Activated CD4-positive, alpha-beta memory T cell treated with anti-CD3 and anti-CD28 coated beads for 36 hours (primary cell): ENCODE data around the gene CHURC1. TPM values are rescaled to one million over a fixed set of nuclear protein-coding genes. Genes with fewer than 3 reads are reported as not detected.

ENCODE experiments used
- CTCF ChIA-PET: fragments of 350-600 bp; sonication (Branson Sonifier 250); formaldehyde crosslinking; loops from one replicate; lab custom pipeline; 2021; ENCODE audit warnings: antibody characterized with exemption, inconsistent platforms; lab: Charles Lee
- POLR2A ChIA-PET: fragments of 350-600 bp; sonication (Branson Sonifier 250); formaldehyde crosslinking; loops from one replicate; lab custom pipeline; 2021; ENCODE audit warnings: antibody characterized with exemption; lab: Charles Lee
- DNase-seq: peaks from one replicate; pipeline ENCODE4 v3.0.0-alpha.2; 2020
- H3K27ac Mint-ChIP-seq: one replicate; pipeline ENCODE4 v1.8.0; 2021; ENCODE audit warnings: mixed read lengths
- H3K27me3 Mint-ChIP-seq: one replicate; pipeline ENCODE4 v1.8.0; 2021; ENCODE audit warnings: mixed read lengths
- H3K36me3 Mint-ChIP-seq: one replicate; pipeline ENCODE4 v1.8.0; 2021; ENCODE audit warnings: mixed read lengths
- H3K4me1 Mint-ChIP-seq: one replicate; pipeline ENCODE4 v1.8.0; 2021; ENCODE audit warnings: low read depth, mixed read lengths
- H3K4me3 Mint-ChIP-seq: one replicate; pipeline ENCODE4 v1.8.0; 2021; ENCODE audit warnings: mild to moderate bottlenecking, mixed read lengths
- H3K9me3 Mint-ChIP-seq: one replicate; pipeline ENCODE4 v1.8.0; 2021; ENCODE audit warnings: mixed read lengths
- intact Hi-C: fragments of 100-400 bp; cut with micrococcal nuclease; formaldehyde crosslinking; loops from one replicate; pipeline ENCODE4 v1.15.1; 2023
- total RNA-seq, 2 experiments: library from RNA; stranded (reverse); gene quantifications; one replicate each; pipeline ENCODE4 v1.2.3, GENCODE V29; 2021

Gene CHURC1
- total RNA-seq, 2 experiments from 2014 or later = 61.7 to 62.6 TPM

GRCh38 chr14:64963611-64964010, 49.4 kb downstream of the CHURC1 start:
- no peaks in the 10 kb centered on the region for H3K36me3 Mint-ChIP-seq
- no peaks in the 10 kb centered on the region for H3K27me3 Mint-ChIP-seq
- H3K27ac Mint-ChIP-seq = no peak overlapping the region
- no peaks in the 10 kb centered on the region for H3K9me3 Mint-ChIP-seq
- ChIA-PET CTCF (no interaction called here), POLR2A (no interaction called here)
- DNase-seq = no peak
- intact Hi-C loops = no loop called here
- H3K4me3 Mint-ChIP-seq = no peak overlapping the region
- no peaks in the 10 kb centered on the region for H3K4me1 Mint-ChIP-seq

DNA sequence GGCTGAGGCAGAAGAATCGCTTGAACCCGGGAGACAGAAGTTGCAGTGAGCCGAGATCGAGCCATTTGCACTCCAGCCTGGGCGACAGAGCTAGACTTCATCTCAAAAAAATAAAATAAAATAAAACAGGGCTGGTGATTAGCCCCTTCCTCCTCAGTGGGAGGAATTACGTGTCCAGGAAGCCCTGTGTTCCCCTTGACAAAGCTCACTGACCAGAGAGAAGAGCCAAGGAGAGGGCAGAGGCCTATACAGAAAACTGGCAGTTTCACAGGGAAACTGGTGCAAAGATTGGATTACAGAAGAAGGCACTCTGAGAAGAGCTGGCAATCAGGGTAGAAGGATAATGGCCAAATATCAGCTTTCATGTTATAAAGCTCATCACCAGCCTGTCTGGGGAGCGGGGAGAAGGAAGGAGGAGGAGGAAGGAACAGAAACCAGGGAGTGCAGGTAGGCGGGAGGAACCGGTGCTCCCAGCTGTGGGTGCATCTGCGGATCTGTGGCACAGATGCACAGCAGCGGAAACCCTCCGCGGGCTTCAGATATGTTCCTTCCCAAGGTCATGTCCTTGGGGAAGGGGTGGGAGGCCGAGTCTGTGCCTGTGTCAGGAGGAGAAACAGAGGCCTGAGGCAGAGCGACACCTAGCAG, 51.2 kb downstream of the CHURC1 start:
- DNase-seq = no peak
- ChIA-PET CTCF (interaction anchor here (0.6 kb wide), 1 partner anchor 13 kb away, joined by 3 read pairs; no protein-coding TSS in a partner anchor), POLR2A (no interaction called here)
- Mint-ChIP-seq H3K4me3 (no peak overlapping the region), H3K4me1 (peaks cover 1% of the 10 kb centered on the region), H3K27me3 (no peaks in the 10 kb centered on the region), H3K27ac (no peak overlapping the region), H3K36me3 (no peaks in the 10 kb centered on the region), H3K9me3 (no peaks in the 10 kb centered on the region)
- intact Hi-C loops = no loop called here

GRCh38 chr14:64966976-64967375, 52.7 kb downstream of the CHURC1 start:
- Mint-ChIP-seq H3K9me3 (no peaks in the 10 kb centered on the region), H3K36me3 (no peaks in the 10 kb centered on the region), H3K4me1 (peaks cover 5% of the 10 kb centered on the region), H3K27ac (no peak overlapping the region), H3K27me3 (no peaks in the 10 kb centered on the region), H3K4me3 (no peak overlapping the region)
- intact Hi-C loops = no loop called here
- ChIA-PET POLR2A (no interaction called here), CTCF (interaction anchor here (0.5 kb wide), 1 partner anchor 79 kb away, joined by 3 read pairs; no protein-coding TSS in a partner anchor)
- no peak for DNase-seq

DNA sequence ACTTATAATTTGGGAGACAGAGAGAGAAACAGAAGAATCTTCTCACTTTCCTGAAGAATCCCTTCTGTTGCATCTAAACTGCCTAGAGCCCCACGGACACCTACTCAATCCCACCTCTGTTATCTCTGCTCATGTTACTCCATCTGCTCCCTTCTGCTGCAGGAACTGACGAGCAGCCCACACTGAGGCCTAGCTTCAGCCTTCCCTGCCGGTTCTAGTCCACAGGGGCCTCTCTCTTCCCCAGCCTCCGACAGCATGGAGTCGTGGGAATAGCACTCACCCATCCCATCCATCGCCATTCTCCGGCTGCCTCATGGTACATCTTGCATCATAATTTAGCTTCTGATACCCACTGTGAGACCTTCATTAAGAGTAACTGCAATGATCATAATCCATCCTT, 53.9 kb downstream of the CHURC1 start:
- H3K27me3 Mint-ChIP-seq = no peaks in the 10 kb centered on the region
- DNase-seq = no peak
- intact Hi-C loops = no loop called here
- no peaks in the 10 kb centered on the region for H3K9me3 Mint-ChIP-seq
- peaks cover 5% of the 10 kb centered on the region for H3K4me1 Mint-ChIP-seq
- CTCF ChIA-PET = interaction anchor here (0.8 kb wide), 1 partner anchor 145 kb away, joined by 3 read pairs; no protein-coding TSS in a partner anchor
- POLR2A ChIA-PET = no interaction called here
- no peak overlapping the region for H3K4me3 Mint-ChIP-seq
- H3K36me3 Mint-ChIP-seq = no peaks in the 10 kb centered on the region
- H3K27ac Mint-ChIP-seq = no peak overlapping the region

DNA sequence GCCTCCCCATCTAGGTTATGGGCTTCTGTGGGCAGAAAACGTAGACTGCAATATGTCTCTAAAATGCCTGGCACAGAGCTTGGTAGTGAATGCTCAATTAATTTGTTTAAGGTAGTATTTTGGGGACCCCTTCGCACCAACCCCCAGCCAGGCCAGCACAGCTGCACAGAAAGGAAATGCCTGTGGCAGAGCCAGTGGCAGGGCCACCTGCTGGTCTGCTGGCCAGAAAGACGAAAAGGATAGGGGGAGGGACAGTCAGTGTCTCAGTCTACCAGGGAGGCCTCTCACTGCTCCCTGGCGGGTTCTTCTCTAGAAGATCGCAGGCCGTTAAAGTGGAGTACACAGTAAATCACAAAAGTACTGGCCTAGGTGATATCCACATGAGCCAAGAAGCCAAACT, 54.4 kb downstream of the CHURC1 start:
- ChIA-PET POLR2A (no interaction called here), CTCF (interaction anchor here (0.8 kb wide), 1 partner anchor 145 kb away, joined by 3 read pairs; no protein-coding TSS in a partner anchor)
- Mint-ChIP-seq H3K27ac (no peak overlapping the region), H3K9me3 (no peaks in the 10 kb centered on the region), H3K4me3 (no peak overlapping the region), H3K36me3 (no peaks in the 10 kb centered on the region), H3K4me1 (peaks cover 5% of the 10 kb centered on the region), H3K27me3 (no peaks in the 10 kb centered on the region)
- DNase-seq = no peak
- intact Hi-C loops = no loop called here

DNA sequence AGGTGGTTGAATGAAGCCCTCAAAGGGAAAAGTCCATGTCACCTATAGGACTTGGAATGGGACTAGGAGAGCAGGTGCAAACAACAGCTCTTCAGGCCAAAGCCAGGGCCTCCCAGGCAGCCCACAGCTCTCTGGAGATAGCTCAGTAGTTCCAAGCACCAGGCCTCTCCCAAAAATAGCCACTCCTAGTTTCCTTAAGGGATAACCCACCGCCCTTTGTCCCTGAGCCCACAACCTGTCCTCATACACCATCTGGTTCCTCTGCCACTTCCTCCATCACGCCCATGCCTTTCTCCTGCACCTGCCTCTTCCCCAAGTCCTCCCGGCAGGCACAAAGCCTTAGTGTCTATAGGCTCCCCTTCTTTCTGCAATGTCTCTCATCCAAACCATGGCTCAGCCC, 55.8 kb downstream of the CHURC1 start:
- ChIA-PET POLR2A (interaction anchor here (1.2 to 1.4 kb wide), 2 partner anchors 17 to 56 kb away, joined by 3 to 4 read pairs; partner anchors contain the start of genes CHURC1 and FNTB), CTCF (interaction anchor here (1.0 to 1.4 kb wide), 2 partner anchors 17 to 50 kb away, joined by 4 to 6 read pairs; partner anchors contain the start of gene FNTB)
- Mint-ChIP-seq H3K4me3 (no peak overlapping the region), H3K27me3 (no peaks in the 10 kb centered on the region), H3K36me3 (no peaks in the 10 kb centered on the region), H3K27ac (no peak overlapping the region), H3K4me1 (peaks cover 5% of the 10 kb centered on the region), H3K9me3 (no peaks in the 10 kb centered on the region)
- DNase-seq = no peak
- intact Hi-C loops = no loop called here

DNA sequence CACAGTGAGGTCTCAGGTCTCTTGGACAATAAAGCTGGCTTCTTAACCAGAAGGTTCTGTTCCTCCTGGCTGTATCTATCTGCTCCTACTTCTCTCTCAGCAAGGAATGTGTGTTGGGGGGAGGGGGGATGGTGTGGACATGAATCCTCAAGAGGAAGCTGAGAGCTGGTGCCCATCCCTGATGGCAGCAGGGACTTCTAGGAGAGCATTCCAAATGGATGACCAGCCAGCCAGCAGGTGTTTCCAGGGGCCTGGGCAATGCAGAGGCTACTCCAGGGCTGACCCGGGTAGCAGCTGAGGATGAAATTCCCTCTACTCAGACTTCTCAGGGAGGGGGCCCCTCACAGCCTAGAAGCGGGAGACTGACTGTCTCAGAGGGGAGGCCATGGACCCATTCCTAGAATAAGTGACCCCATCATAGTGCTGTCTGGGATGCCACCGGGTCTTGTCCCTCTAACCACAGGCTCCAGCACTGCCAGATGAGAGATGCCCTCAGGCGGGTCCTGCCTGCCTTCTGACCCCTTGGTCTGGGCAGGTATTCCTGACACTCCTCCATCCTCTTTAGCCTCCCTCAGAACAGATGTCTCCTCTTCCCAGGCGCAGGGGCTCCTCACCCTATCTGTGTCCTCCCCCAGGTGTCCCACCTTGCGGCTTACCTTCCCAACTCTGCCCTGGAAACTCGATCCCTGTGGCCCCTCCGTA, 56.7 kb downstream of the CHURC1 start:
- no peak overlapping the region for H3K27ac Mint-ChIP-seq
- H3K9me3 Mint-ChIP-seq = no peaks in the 10 kb centered on the region
- DNase-seq = no peak
- ChIA-PET POLR2A (interaction anchor here (0.5 to 1.4 kb wide), 3 partner anchors 16 to 466 kb away, joined by 3 to 4 read pairs (median 3); partner anchors contain the start of genes CHURC1 and FNTB), CTCF (interaction anchor here (1.0 to 1.4 kb wide), 2 partner anchors 16 to 49 kb away, joined by 4 to 6 read pairs; partner anchors contain the start of gene FNTB)
- peaks cover 5% of the 10 kb centered on the region for H3K4me1 Mint-ChIP-seq
- peak overlapping the region; percentile 72 for H3K4me3 Mint-ChIP-seq
- intact Hi-C loops = no loop called here
- no peaks in the 10 kb centered on the region for H3K27me3 Mint-ChIP-seq
- no peaks in the 10 kb centered on the region for H3K36me3 Mint-ChIP-seq

DNA sequence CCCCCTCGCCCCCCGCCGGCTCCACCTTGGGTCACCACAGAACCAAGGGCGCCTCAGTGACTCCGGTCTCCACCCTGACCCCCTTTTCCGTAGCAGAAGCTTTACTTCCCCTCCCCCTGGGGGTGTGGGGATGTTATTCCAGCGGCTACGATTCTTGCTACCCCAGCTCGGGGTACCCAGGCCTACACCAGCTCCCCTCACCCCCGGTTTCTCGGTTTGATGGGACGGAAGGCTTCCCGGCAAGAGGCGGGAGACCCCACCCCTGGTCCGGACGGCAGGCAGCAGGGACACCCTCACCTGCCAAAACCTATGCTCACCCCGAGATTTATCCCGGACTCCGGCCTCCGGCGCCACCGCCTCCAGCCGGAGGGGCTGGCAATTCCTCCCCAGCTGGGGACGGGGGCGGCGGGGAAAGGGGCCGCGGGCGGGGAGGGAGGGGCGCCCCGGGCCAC, 57.3 kb downstream of the CHURC1 start:
- Mint-ChIP-seq H3K9me3 (no peaks in the 10 kb centered on the region), H3K4me1 (peaks cover 5% of the 10 kb centered on the region), H3K27me3 (no peaks in the 10 kb centered on the region), H3K27ac (no peak overlapping the region), H3K36me3 (no peaks in the 10 kb centered on the region), H3K4me3 (peak overlapping the region; percentile 72)
- intact Hi-C loops = no loop called here
- ChIA-PET CTCF (no interaction called here), POLR2A (interaction anchor here (1.4 kb wide), 1 partner anchor 16 kb away, joined by 4 read pairs; the partner anchor contains the start of gene FNTB)
- no peak for DNase-seq

- CTCF ChIA-PET = interaction anchor here (2.3 kb wide), 1 partner anchor 12 kb away, joined by 6 read pairs; no protein-coding TSS in a partner anchor
- POLR2A ChIA-PET = no interaction called here
- Mint-ChIP-seq H3K36me3 (no peaks in the 10 kb centered on the region), H3K27me3 (no peaks in the 10 kb centered on the region), H3K9me3 (no peaks in the 10 kb centered on the region), H3K4me1 (peaks cover 5% of the 10 kb centered on the region), H3K27ac (no peak within 1 kb of the TSS), H3K4me3 (peak within 1 kb of the TSS; percentile 79)
- intact Hi-C loops = no loop called here
- DNase-seq = peak; percentile 48
These were observed 57.9 kb downstream of the CHURC1 start, which contains the start of gene RAB15 for GRCh38 chr14:64971943-64972791. Gene RAB15, minus strand, starts transcription at chr14:64972336. Its CDS starts 260 bp downstream, at chr14:64972076.

DNA sequence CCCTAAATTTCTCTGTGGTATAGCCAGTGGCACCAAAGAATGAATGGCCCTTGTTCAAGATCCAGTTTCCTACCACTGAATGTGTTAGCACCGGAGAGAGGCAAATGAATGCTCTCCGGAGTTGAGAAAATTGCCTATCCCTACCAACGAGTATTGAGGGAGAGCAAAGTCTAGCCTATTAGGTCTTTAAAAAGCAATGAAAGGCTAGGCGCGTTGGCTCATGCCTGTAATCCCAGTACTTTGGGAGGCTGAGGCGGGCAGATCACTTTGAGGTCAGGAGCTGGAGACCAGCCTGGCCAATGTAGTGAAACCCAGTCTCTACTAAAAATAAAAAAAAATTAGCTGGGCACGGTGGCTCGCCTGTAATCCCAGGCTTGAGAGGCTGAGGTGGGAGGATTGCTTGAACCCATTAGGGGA, 58.8 kb downstream of the CHURC1 start:
- Mint-ChIP-seq H3K9me3 (no peaks in the 10 kb centered on the region), H3K4me3 (peak overlapping the region; percentile 79), H3K36me3 (no peaks in the 10 kb centered on the region), H3K4me1 (peaks cover 5% of the 10 kb centered on the region), H3K27ac (no peak overlapping the region), H3K27me3 (no peaks in the 10 kb centered on the region)
- DNase-seq = no peak
- intact Hi-C loops = no loop called here
- ChIA-PET CTCF (interaction anchor here (2.3 kb wide), 1 partner anchor 11 kb away, joined by 6 read pairs; no protein-coding TSS in a partner anchor), POLR2A (no interaction called here)

GRCh38 chr14:64973826-64974225, 59.6 kb downstream of the CHURC1 start:
- POLR2A ChIA-PET = no interaction called here
- intact Hi-C loops = no loop called here
- no peaks in the 10 kb centered on the region for H3K27me3 Mint-ChIP-seq
- DNase-seq = no peak
- CTCF ChIA-PET = interaction anchor here (2.3 kb wide), 2 partner anchors 10 to 13 kb away, joined by 6 to 8 read pairs; partner anchors contain the start of gene FNTB
- no peaks in the 10 kb centered on the region for H3K9me3 Mint-ChIP-seq
- H3K4me3 Mint-ChIP-seq = no peak overlapping the region
- H3K4me1 Mint-ChIP-seq = peaks cover 5% of the 10 kb centered on the region
- H3K36me3 Mint-ChIP-seq = no peaks in the 10 kb centered on the region
- no peak overlapping the region for H3K27ac Mint-ChIP-seq
